ENCODE measurements around the gene CYP4V2.

- TF ChIP-seq POLR2A (IDR thresholded peaks at IDR 0.05) (no peak), CTCF (IDR thresholded peaks at IDR 0.05) (no peak)
Measured at GRCh38 chr4:186240848-186241491, 49.6 kb downstream of the CYP4V2 start.

Data from heart left ventricle (tissue), 13 donors.